GM12878 (cell line): ENCODE measurements around the gene SLX9. TPM values are rescaled to one million over a fixed set of nuclear protein-coding genes. Genes with fewer than 3 reads are reported as not detected.
A peak's percentile ranks its signal among the peaks of the same experiment; 100 is the strongest.

Experiments
- IKZF1 ChIP-seq: fragments of 450-650 bp; conservative IDR thresholded peaks from 2 replicates; pipeline ENCODE4 v1.6.1; 2017; ENCODE audit warnings: antibody characterized with exemption, mild to moderate bottlenecking
- IKZF2 ChIP-seq, 2 experiments: fragments of 450-650 bp; IDR thresholded peaks; 2 replicates each; pipeline ENCODE4 v1.6.1; 2017; ENCODE audit warnings: mild to moderate bottlenecking in 2 of 2, moderate library complexity in 2 of 2
- MTA2 ChIP-seq: fragments of 450-650 bp; IDR thresholded peaks from 2 replicates; pipeline ENCODE4 v1.6.1; 2016; ENCODE audit warnings: low read depth, mild to moderate bottlenecking, moderate library complexity
- PAX5 ChIP-seq: IDR thresholded peaks from 2 replicates; pipeline ENCODE4 v1.6.1; 2011; ENCODE audit warnings: low read depth, low read length, borderline replicate concordance
- RAD21 ChIP-seq: IDR thresholded peaks from 2 replicates; pipeline ENCODE4 v1.6.1; 2011; ENCODE audit warnings: mild to moderate bottlenecking, low read depth, low read length, moderate library complexity; ENCODE audit not compliant: insufficient read depth
- STAT1 ChIP-seq: fragments of 450-650 bp; conservative IDR thresholded peaks from 2 replicates; pipeline ENCODE4 v1.6.1; 2014; ENCODE audit warnings: antibody characterized with exemption, mild to moderate bottlenecking
- TAF1 ChIP-seq: IDR thresholded peaks from 2 replicates; pipeline ENCODE4 v1.6.1; 2011; ENCODE audit warnings: mild to moderate bottlenecking, low read depth, low read length, borderline replicate concordance
- TCF7 ChIP-seq: IDR thresholded peaks from 2 replicates; pipeline ENCODE4 v1.6.1; 2014; ENCODE audit warnings: antibody characterized with exemption, borderline replicate concordance
- WRNIP1 ChIP-seq: IDR thresholded peaks from 2 replicates; pipeline ENCODE4 v1.6.1; 2011; ENCODE audit warnings: low read depth, low read length, improper control_type of control experiment, borderline replicate concordance
- polyA plus RNA-seq, 11 experiments: library from polyadenylated mRNA; depleted of rRNA in 4 of 11; unstranded in 6 of 11; stranded (reverse) in 5 of 11; fragments of >200 nt; fragmentation: Nextera tagmentation in 4 of 11; fragmentation: Illumina TruSeq in 1 of 11; extraction: Ambion mirVana in 4 of 11; extraction: Trizol in 1 of 11; gene quantifications; 1 replicate in 1 of 11; 2 replicates in 10 of 11; pipeline versions ENCODE4 v1.2.1 to v1.2.3, GENCODE V29; 2011 to 2016; ENCODE audit warnings: inconsistent platforms in 2 of 11, missing spikeins in 2 of 11, low read depth in 1 of 11
- total RNA-seq, 4 experiments: library from RNA; depleted of rRNA in 3 of 4; stranded (reverse); fragments of >200 nt in 3 of 4; fragmentation: Illumina TruSeq in 1 of 4; extraction: Trizol in 1 of 4; gene quantifications; 2 replicates each; pipeline versions ENCODE4 v1.2.1 to v1.2.3, GENCODE V29; 2013 to 2021
- TF ChIP-seq, protein P1 (sequence below): fragments of 450-650 bp; IDR thresholded peaks from 2 replicates; pipeline ENCODE4 v1.6.1; 2017; ENCODE audit warnings: mild to moderate bottlenecking, moderate library complexity

Gene SLX9
- total and polyA plus RNA-seq, 10 of the 15 experiments (the other 5 are each of a cell fraction or from before 2014, with no cell fraction given): 0.69 to 81.3 (median 33.9) TPM

DNA sequence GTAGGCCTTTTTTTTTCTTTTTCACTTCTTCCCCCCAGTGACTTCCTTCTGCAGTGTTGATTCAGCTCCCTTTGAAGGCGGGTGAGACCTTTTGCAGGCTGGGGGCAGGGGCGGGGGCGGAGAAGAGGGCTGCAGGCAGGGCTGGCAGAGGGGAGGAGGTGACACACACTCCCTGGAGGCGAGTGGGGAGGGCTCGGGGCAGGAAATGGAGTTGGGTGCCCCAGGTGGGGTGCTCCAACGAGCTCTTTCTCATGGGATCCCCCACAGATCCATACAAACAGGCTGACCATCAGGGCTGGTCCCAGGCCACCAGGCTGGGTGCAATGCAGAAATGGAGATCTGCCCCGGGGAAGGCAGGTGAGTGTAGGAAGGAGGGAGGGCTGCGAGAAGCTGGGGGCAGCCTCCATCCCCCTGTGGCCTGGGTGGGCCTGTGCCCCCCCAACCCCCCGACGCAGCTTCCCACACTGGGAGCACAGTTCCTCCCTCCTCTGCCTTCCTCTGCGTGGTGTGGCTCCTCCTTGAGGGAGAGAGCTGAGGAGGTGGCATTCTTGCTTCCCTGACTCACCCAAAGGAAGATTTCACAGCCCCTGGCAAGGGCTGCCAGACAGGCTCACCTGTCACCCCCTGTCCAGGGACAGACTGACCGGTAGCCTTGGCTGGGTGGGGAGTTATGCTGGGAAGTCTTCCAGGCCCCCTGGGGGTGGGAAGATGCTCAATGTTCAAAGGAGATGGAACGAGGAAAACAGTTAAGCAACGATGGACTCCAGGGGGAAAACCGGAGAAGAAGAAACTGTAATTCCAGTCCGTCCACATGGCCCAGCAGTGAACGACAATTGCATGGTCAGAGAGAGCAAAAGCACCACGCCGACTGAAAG is 12.0 kb upstream of the SLX9 start (continued):
- TF ChIP-seq RAD21: 0 out of 2 replicates have a peak, but pooled peaks have one; percentile 25
- peak; percentile 82; the same call in 1 of the 2 replicates for TF ChIP-seq MTA2
- no peak for TF ChIP-seq TCF7
- no peak for TF ChIP-seq PAX5
- TF ChIP-seq IKZF2 (IDR thresholded peaks at IDR 0.05): peak; percentile 96 to 97
- TF ChIP-seq, protein P1, sequence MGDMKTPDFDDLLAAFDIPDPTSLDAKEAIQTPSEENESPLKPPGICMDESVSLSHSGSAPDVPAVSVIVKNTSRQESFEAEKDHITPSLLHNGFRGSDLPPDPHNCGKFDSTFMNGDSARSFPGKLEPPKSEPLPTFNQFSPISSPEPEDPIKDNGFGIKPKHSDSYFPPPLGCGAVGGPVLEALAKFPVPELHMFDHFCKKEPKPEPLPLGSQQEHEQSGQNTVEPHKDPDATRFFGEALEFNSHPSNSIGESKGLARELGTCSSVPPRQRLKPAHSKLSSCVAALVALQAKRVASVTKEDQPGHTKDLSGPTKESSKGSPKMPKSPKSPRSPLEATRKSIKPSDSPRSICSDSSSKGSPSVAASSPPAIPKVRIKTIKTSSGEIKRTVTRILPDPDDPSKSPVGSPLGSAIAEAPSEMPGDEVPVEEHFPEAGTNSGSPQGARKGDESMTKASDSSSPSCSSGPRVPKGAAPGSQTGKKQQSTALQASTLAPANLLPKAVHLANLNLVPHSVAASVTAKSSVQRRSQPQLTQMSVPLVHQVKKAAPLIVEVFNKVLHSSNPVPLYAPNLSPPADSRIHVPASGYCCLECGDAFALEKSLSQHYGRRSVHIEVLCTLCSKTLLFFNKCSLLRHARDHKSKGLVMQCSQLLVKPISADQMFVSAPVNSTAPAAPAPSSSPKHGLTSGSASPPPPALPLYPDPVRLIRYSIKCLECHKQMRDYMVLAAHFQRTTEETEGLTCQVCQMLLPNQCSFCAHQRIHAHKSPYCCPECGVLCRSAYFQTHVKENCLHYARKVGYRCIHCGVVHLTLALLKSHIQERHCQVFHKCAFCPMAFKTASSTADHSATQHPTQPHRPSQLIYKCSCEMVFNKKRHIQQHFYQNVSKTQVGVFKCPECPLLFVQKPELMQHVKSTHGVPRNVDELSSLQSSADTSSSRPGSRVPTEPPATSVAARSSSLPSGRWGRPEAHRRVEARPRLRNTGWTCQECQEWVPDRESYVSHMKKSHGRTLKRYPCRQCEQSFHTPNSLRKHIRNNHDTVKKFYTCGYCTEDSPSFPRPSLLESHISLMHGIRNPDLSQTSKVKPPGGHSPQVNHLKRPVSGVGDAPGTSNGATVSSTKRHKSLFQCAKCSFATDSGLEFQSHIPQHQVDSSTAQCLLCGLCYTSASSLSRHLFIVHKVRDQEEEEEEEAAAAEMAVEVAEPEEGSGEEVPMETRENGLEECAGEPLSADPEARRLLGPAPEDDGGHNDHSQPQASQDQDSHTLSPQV: 0 out of 2 replicates have a peak, but pooled peaks have one; percentile 27
- no peak for TF ChIP-seq STAT1
- TF ChIP-seq TAF1: peak; percentile 53; the same call in 1 of the 2 replicates
- TF ChIP-seq IKZF1: peak; percentile 90
- TF ChIP-seq WRNIP1: no peak
